ENCODE measurements around the gene MCM3. TPM values are rescaled to one million over a fixed set of nuclear protein-coding genes. Genes with fewer than 3 reads are reported as not detected.

The MCM3 gene
- total RNA-seq, 1 donor from 2014 or later = 21.5 TPM

GRCh38 chr6:52304983-52305390, 20.4 kb upstream of the MCM3 start:
- peaks cover 4% of the 10 kb centered on the region for H3K4me1 Mint-ChIP-seq (ENCODE audit: low read depth, unreplicated experiment)
- TF ChIP-seq, protein P1, sequence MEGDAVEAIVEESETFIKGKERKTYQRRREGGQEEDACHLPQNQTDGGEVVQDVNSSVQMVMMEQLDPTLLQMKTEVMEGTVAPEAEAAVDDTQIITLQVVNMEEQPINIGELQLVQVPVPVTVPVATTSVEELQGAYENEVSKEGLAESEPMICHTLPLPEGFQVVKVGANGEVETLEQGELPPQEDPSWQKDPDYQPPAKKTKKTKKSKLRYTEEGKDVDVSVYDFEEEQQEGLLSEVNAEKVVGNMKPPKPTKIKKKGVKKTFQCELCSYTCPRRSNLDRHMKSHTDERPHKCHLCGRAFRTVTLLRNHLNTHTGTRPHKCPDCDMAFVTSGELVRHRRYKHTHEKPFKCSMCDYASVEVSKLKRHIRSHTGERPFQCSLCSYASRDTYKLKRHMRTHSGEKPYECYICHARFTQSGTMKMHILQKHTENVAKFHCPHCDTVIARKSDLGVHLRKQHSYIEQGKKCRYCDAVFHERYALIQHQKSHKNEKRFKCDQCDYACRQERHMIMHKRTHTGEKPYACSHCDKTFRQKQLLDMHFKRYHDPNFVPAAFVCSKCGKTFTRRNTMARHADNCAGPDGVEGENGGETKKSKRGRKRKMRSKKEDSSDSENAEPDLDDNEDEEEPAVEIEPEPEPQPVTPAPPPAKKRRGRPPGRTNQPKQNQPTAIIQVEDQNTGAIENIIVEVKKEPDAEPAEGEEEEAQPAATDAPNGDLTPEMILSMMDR (IDR thresholded peaks at IDR 0.05; ENCODE audit: partially characterized antibody, unreplicated experiment) = no peak
- H3K4me3 Mint-ChIP-seq (ENCODE audit: unreplicated experiment) = no peak overlapping the region
- H3K36me3 Mint-ChIP-seq (ENCODE audit: unreplicated experiment) = no peaks in the 10 kb centered on the region
- peaks cover 6% of the 10 kb centered on the region for H3K27me3 Mint-ChIP-seq (ENCODE audit: unreplicated experiment)
- H3K27ac Mint-ChIP-seq (ENCODE audit: unreplicated experiment) = no peak overlapping the region
- peaks cover 6% of the 10 kb centered on the region for H3K9me3 Mint-ChIP-seq (ENCODE audit: unreplicated experiment)
- no peak for DNase-seq

GRCh38 chr6:52303178-52303577, 18.6 kb upstream of the MCM3 start:
- H3K27ac Mint-ChIP-seq (ENCODE audit: unreplicated experiment) = no peak overlapping the region
- DNase-seq = no peak
- peaks cover 6% of the 10 kb centered on the region for H3K27me3 Mint-ChIP-seq (ENCODE audit: unreplicated experiment)
- H3K36me3 Mint-ChIP-seq (ENCODE audit: unreplicated experiment) = peaks cover under 1% of the 10 kb centered on the region
- peaks cover 4% of the 10 kb centered on the region for H3K9me3 Mint-ChIP-seq (ENCODE audit: unreplicated experiment)
- H3K4me1 Mint-ChIP-seq (ENCODE audit: low read depth, unreplicated experiment) = peaks cover 4% of the 10 kb centered on the region
- no peak overlapping the region for H3K4me3 Mint-ChIP-seq (ENCODE audit: unreplicated experiment)
- TF ChIP-seq, protein P1 (IDR thresholded peaks at IDR 0.05; ENCODE audit: partially characterized antibody, unreplicated experiment) = no peak

- Mint-ChIP-seq H3K27ac (ENCODE audit: unreplicated experiment) (no peak overlapping the region), H3K36me3 (ENCODE audit: unreplicated experiment) (peaks cover 8% of the 10 kb centered on the region), H3K27me3 (ENCODE audit: unreplicated experiment) (peaks cover 2% of the 10 kb centered on the region), H3K4me1 (ENCODE audit: low read depth, unreplicated experiment) (peaks cover 4% of the 10 kb centered on the region), H3K9me3 (ENCODE audit: unreplicated experiment) (peaks cover 3% of the 10 kb centered on the region), H3K4me3 (ENCODE audit: unreplicated experiment) (no peak overlapping the region)
- no peak for DNase-seq
- TF ChIP-seq, protein P1 (IDR thresholded peaks at IDR 0.05; ENCODE audit: partially characterized antibody, unreplicated experiment) = no peak
Observed at GRCh38 chr6:52301326-52301725, 16.8 kb upstream of the MCM3 start.

DNA sequence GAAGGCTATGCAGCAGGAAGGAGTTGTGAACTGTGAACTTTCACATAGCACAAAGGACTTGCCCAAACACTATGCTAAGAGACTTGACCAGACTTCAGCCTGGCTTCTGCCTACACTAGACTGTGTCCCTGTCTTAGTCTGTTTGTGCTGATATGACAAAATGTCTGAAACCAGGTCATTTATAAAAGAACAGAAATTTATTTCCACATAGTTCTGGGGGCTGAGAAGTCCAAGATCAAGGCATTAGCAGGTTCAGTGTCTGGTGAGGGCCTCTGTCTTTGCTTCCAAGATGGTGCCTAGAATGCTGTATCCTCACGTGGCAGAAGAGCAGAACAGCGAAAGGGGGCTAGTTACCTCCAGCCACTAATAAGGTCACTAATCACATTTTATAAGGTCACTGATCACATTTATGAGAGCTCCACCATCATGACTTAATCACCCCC, 16.0 kb upstream of the MCM3 start:
- Mint-ChIP-seq H3K4me1 (ENCODE audit: low read depth, unreplicated experiment) (peaks cover 4% of the 10 kb centered on the region), H3K9me3 (ENCODE audit: unreplicated experiment) (peaks cover 3% of the 10 kb centered on the region), H3K36me3 (ENCODE audit: unreplicated experiment) (peaks cover 8% of the 10 kb centered on the region), H3K4me3 (ENCODE audit: unreplicated experiment) (no peak overlapping the region), H3K27ac (ENCODE audit: unreplicated experiment) (no peak overlapping the region), H3K27me3 (ENCODE audit: unreplicated experiment) (no peaks in the 10 kb centered on the region)
- DNase-seq = no peak
- TF ChIP-seq, protein P1 (IDR thresholded peaks at IDR 0.05; ENCODE audit: partially characterized antibody, unreplicated experiment) = no peak

- TF ChIP-seq, protein P1 (IDR thresholded peaks at IDR 0.05; ENCODE audit: partially characterized antibody, unreplicated experiment) = no peak
- Mint-ChIP-seq H3K27ac (ENCODE audit: unreplicated experiment) (no peak overlapping the region), H3K27me3 (ENCODE audit: unreplicated experiment) (no peaks in the 10 kb centered on the region), H3K9me3 (ENCODE audit: unreplicated experiment) (peaks cover 3% of the 10 kb centered on the region), H3K36me3 (ENCODE audit: unreplicated experiment) (peaks cover 8% of the 10 kb centered on the region), H3K4me3 (ENCODE audit: unreplicated experiment) (no peak overlapping the region), H3K4me1 (ENCODE audit: low read depth, unreplicated experiment) (peaks cover 4% of the 10 kb centered on the region)
- no peak for DNase-seq
Observed at GRCh38 chr6:52299653-52300052, 15.1 kb upstream of the MCM3 start.
